Dermis microvascular lymphatic vessel endothelial cell (primary cell): ENCODE data around the gene KTI12. TPM values are rescaled to one million over a fixed set of nuclear protein-coding genes. Genes with fewer than 3 reads are reported as not detected.

Source experiments
- DNase-seq, 2 donors: peaks; one replicate each; pipeline versions ENCODE4 v3.0.0 to v3.0.0-alpha.2; 2010; ENCODE audit warnings: low read depth in 2 of 2
- total RNA-seq: library from RNA; depleted of rRNA; stranded (reverse); fragments of >200 nt; gene quantifications from 2 replicates; pipeline ENCODE4 v1.2.1, GENCODE V29; 2014

The KTI12 gene
- total RNA-seq, 1 donor from 2014 or later, result 8.3 TPM

DNA sequence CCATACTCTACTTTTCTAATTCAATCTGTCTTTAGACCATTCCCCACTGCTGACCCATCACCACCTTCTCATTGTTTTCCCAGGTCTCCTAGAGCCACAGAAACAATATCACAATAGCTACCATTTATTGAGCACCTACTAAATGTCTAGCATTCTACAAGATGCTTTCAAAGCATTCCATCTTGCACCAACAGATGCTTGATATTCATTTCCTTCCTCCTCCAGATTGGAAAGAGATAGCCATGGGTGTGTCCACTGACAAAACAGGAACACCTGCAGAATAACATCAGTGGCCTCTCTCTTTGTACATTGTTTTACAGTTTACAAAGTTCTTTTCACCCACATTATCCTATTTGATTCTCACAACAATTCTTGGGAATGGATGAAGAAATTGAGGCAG lies 45.4 kb downstream of the KTI12 start:
- no peak for DNase-seq

GRCh38 chr1:51986718-51987117 lies 46.9 kb downstream of the KTI12 start:
- DNase-seq, result no peak

DNA sequence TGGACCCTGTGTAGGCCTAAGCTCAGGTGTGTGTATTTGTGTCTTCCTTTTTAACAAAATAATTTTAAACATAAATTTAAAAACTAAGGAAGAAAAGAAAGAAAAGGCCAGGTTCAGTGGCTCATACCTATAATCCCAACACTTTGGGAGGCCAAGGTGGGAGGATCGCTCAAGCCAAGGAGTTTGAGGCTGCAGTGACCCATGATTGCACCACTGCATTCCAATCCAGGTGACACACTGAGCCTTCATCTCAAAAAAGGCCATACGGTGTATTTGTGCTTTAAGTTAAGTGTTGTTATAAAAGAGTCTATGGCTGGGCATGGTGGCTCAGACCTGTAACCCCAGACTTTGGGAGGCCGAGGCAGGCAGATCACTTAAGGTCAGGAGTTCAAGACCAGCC lies 51.4 kb downstream of the KTI12 start:
- DNase-seq, result no peak

Other genes with a start within 250 kb of the KTI12 start
- gene NRDC, start 155.1 kb downstream of the KTI12 start, total RNA-seq, result 44.2 and 47.5 TPM in 2 replicates
- gene RAB3B, start 43.1 kb downstream of the KTI12 start, total RNA-seq, result 2.1 and 4.0 TPM in 2 replicates
- gene TXNDC12, start 21.4 kb upstream of the KTI12 start, total RNA-seq, result 20.2 and 20.3 TPM in 2 replicates
- gene BTF3L4, start 22.5 kb upstream of the KTI12 start, total RNA-seq, result 27.4 and 29.9 TPM in 2 replicates
- 21.7 and 30.7 TPM in 2 replicates for gene ZFYVE9, start 108.3 kb upstream of the KTI12 start, total RNA-seq